Measurements from ENCODE around the gene CRISP2.

Gene CRISP2

DNA sequence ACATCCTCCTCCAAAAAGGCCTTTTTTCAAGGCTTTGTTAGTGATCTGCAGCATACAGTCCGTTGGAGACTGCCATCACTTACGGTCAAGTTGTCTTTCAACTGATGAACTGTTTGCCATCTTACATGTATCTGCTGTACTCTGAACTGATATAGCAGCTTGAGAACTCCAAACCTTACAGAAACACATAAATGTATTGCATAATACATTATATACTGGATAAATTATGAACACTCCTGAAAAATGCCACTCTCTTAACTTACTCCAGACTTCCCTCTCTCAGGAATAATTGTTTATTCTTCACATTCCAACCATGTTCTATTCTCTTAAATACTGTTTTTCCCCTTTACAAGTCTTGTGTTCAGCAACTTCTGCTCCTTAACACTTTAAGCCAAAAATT is 62.1 kb downstream of the CRISP2 start:
- TF ChIP-seq FOXM1 (IDR thresholded peaks at IDR 0.05; ENCODE audit: borderline replicate concordance, low read depth) (no peak), CREB1 (IDR thresholded peaks at IDR 0.05; ENCODE audit: low read depth) (no peak), ZBTB7A (IDR thresholded peaks at IDR 0.05; ENCODE audit: low read depth) (no peak), YY1 (IDR thresholded peaks at IDR 0.05; ENCODE audit: low read depth) (no peak), TCF12 (IDR thresholded peaks at IDR 0.05; ENCODE audit: low read depth) (no peak), TEAD4 (IDR thresholded peaks at IDR 0.05) (no peak), EP300 (IDR thresholded peaks at IDR 0.05; ENCODE audit: borderline replicate concordance) (no peak), NFIC (IDR thresholded peaks at IDR 0.05) (no peak), RAD21 (IDR thresholded peaks at IDR 0.05; ENCODE audit: low read depth) (no peak), USF1 (IDR thresholded peaks at IDR 0.05) (no peak), CEBPB (IDR thresholded peaks at IDR 0.05) (no peak)

DNA sequence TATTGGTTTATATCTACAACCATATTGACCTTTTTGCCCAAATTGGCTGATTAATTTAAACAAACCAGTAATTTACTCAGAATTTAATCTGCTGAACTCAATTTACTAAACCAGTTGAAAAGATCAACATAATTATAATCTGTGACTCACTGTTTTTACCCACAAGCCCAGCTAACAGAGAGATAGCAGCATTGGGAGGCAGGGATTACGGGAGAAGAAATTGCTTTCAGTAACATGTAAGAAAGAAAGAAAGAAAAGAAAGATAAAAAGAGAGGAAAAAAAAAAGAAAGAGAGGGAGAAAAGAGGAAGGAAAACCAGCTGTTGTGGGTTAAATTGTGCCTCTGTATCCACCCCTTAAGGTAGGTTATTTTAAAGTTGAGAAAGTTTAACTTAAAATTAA is 63.4 kb downstream of the CRISP2 start:
- no peak for TF ChIP-seq TEAD4 (IDR thresholded peaks at IDR 0.05)
- TF ChIP-seq TCF12 (IDR thresholded peaks at IDR 0.05; ENCODE audit: low read depth) = no peak
- no peak for TF ChIP-seq ZBTB7A (IDR thresholded peaks at IDR 0.05; ENCODE audit: low read depth)
- no peak for TF ChIP-seq CEBPB (IDR thresholded peaks at IDR 0.05)
- TF ChIP-seq EP300 (IDR thresholded peaks at IDR 0.05; ENCODE audit: borderline replicate concordance) = no peak
- no peak for TF ChIP-seq TAF1 (IDR thresholded peaks at IDR 0.05; ENCODE audit: low read depth)
- TF ChIP-seq REST (IDR thresholded peaks at IDR 0.05; ENCODE audit: low read depth) = no peak
- no peak for TF ChIP-seq RAD21 (IDR thresholded peaks at IDR 0.05; ENCODE audit: low read depth)
- no peak for TF ChIP-seq YY1 (IDR thresholded peaks at IDR 0.05; ENCODE audit: low read depth)
- TF ChIP-seq CREB1 (IDR thresholded peaks at IDR 0.05; ENCODE audit: low read depth) = no peak
- TF ChIP-seq USF1 (IDR thresholded peaks at IDR 0.05) = no peak
- TF ChIP-seq FOXM1 (IDR thresholded peaks at IDR 0.05; ENCODE audit: borderline replicate concordance, low read depth) = no peak
- no peak for TF ChIP-seq NFIC (IDR thresholded peaks at IDR 0.05)
- TF ChIP-seq MAX (IDR thresholded peaks at IDR 0.05) = no peak

DNA sequence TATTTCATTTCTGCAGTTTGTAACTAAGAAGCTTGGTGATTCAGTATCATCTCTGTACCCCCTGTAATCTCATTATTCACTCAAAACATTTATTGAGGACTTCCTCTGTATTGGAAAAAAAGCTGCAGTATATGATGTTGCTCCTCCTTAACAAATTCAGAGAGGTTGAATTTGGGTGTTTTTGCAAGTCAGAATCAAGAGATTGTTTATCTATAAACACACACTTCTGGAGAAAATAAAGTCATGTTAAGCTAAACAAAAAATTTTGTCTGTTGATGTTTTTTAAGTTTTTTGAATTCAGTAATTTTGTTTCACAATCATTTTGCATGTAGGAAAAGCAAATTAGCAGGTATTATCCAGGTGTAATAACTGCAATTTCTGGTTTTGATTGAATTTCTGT is 65.3 kb downstream of the CRISP2 start:
- no peak for TF ChIP-seq EGR1 (IDR thresholded peaks at IDR 0.05)
- no peak for TF ChIP-seq EP300 (IDR thresholded peaks at IDR 0.05; ENCODE audit: borderline replicate concordance)
- TF ChIP-seq TAF1 (IDR thresholded peaks at IDR 0.05; ENCODE audit: low read depth) = no peak
- TF ChIP-seq TCF12 (IDR thresholded peaks at IDR 0.05; ENCODE audit: low read depth) = no peak
- no peak for TF ChIP-seq USF1 (IDR thresholded peaks at IDR 0.05)

DNA sequence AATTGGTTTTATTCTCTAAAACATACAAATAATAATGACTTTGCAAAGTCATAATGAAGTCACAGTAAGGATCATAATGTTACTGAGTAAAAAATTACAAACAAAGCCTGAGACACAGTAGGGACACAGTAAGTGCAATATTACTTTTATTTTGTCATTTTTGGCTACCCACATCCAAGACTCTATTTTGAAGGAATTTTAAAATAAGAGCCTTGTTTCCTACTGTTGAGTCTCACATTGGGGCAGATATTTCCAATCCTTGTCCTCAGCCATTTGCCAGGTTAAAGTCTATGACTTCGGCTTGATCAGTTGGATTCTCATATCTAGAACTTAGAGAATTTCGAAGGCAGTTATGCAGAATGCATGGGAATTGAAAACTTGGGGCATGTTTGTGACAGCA is 65.9 kb downstream of the CRISP2 start:
- TF ChIP-seq ZBTB7A (IDR thresholded peaks at IDR 0.05; ENCODE audit: low read depth) (no peak), TCF12 (IDR thresholded peaks at IDR 0.05; ENCODE audit: low read depth) (no peak), FOXM1 (IDR thresholded peaks at IDR 0.05; ENCODE audit: borderline replicate concordance, low read depth) (no peak), EP300 (IDR thresholded peaks at IDR 0.05; ENCODE audit: borderline replicate concordance) (no peak), CEBPB (IDR thresholded peaks at IDR 0.05) (no peak), REST (IDR thresholded peaks at IDR 0.05; ENCODE audit: low read depth) (no peak), YY1 (IDR thresholded peaks at IDR 0.05; ENCODE audit: low read depth) (no peak), EGR1 (IDR thresholded peaks at IDR 0.05) (no peak)

GRCh38 chr6:49646942-49647341 is 66.4 kb downstream of the CRISP2 start:
- no peak for TF ChIP-seq YY1 (IDR thresholded peaks at IDR 0.05; ENCODE audit: low read depth)

GRCh38 chr6:49646130-49646824 is 67.1 kb downstream of the CRISP2 start:
- TF ChIP-seq ZBTB7A (IDR thresholded peaks at IDR 0.05; ENCODE audit: low read depth) (no peak), EP300 (IDR thresholded peaks at IDR 0.05; ENCODE audit: borderline replicate concordance) (no peak), TAF1 (IDR thresholded peaks at IDR 0.05; ENCODE audit: low read depth) (no peak), TEAD4 (IDR thresholded peaks at IDR 0.05) (no peak), REST (IDR thresholded peaks at IDR 0.05; ENCODE audit: low read depth) (no peak), USF1 (IDR thresholded peaks at IDR 0.05) (no peak), NFIC (IDR thresholded peaks at IDR 0.05) (no peak), CREB1 (IDR thresholded peaks at IDR 0.05; ENCODE audit: low read depth) (no peak), TCF12 (IDR thresholded peaks at IDR 0.05; ENCODE audit: low read depth) (no peak), MAX (IDR thresholded peaks at IDR 0.05) (no peak), EGR1 (IDR thresholded peaks at IDR 0.05) (no peak), CEBPB (IDR thresholded peaks at IDR 0.05) (no peak), YY1 (IDR thresholded peaks at IDR 0.05; ENCODE audit: low read depth) (no peak), FOXM1 (IDR thresholded peaks at IDR 0.05; ENCODE audit: borderline replicate concordance, low read depth) (no peak), RAD21 (IDR thresholded peaks at IDR 0.05; ENCODE audit: low read depth) (no peak)

Data from Ishikawa (cell line).